Measurements from ENCODE around the gene DTX1.

The DTX1 gene

DNA sequence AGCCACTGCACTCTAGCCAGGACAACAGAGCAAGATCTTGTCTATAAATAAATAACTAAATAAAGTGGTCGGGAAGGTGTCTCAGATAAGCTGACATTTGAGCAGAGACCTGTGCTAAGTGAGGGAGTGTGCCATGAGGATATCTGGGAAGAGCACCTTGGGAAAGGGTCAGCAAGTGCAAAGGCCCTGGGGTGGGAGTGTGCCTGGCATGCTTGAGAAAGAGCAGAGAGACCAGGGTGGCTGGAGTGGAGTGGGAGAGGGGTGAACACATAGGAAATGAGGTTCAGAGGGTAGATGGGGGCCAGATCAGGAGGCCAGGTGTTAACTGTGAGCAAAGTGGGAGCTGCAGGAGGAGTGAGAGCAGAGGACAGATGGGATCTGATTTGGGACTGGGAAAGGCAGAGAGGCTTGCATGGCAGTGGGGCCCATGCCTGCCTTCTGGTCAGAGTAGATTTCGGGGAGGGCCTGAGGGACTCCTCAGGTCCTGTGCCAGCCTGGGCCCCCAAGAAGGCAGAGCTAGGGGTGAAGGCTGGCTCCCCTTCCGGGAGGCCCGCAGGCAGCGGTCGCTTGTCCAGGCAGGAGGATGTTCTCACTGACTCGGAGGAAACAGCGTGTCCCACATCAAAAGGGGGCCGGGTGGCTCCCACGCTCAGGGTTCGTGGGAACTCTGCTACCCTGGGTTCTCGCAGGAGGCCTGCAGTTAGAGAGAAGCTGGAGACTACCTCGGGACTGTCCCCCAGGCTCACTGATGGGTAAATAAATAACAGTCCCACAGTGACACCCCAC lies 32.6 kb downstream of the DTX1 start:
- Mint-ChIP-seq H3K4me1 (ENCODE audit: low read depth) (peaks cover 17% of the 10 kb centered on the region), H3K27ac (no peak overlapping the region), H3K9me3 (no peaks in the 10 kb centered on the region), H3K36me3 (ENCODE audit: low read depth) (no peaks in the 10 kb centered on the region), H3K4me3 (no peak overlapping the region), H3K27me3 (peaks cover 73% of the 10 kb centered on the region)
- intact Hi-C loops (cut with micrococcal nuclease), result no loop called here

DNA sequence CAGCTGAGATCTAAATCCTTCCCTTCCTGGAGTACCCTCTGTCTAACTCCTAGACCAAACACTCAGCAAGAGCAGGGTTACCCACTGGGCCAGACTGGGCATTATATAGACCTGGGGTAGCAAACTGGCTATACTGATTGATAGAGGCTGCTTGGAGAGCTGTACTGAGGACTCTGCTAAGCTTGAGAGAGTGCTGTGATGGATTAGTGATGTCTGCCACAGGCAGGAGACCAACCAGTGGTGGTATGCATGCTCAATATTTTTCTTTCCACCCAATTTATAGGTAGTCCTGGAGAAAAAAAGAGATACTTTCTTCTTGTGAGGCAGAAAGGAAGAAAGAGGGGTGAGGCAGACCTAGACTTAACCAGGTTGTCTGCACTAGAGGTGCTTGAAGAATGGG lies 33.3 kb downstream of the DTX1 start:
- Mint-ChIP-seq H3K27me3 (peaks cover 75% of the 10 kb centered on the region), H3K27ac (no peak overlapping the region), H3K4me1 (ENCODE audit: low read depth) (peaks cover 17% of the 10 kb centered on the region), H3K36me3 (ENCODE audit: low read depth) (no peaks in the 10 kb centered on the region), H3K9me3 (no peaks in the 10 kb centered on the region), H3K4me3 (no peak overlapping the region)
- intact Hi-C loops (cut with micrococcal nuclease), result loop anchor here (10.0 kb wide), 1 partner anchor 95 kb away; no protein-coding TSS in a partner anchor

DNA sequence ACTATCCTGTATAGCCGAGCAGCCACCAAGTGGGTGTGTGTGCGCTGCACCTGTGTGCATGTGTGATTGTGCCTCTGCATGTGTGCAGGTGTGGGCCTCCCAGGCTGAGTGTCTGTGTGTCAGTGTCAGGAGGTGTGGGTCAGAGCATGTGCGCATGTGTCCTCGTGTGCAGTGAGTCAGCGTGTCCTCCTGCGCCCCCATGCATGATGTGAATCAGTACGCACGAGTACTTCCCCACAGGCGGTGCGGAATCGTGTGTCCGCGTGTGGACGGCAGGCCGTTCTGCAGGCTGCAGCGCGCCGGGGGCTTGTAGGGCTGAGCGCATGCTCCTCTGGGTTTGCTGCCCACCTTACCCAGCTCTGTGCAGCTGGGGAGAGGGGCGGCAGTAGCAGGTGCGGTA lies 34.2 kb downstream of the DTX1 start:
- Mint-ChIP-seq H3K4me3 (no peak overlapping the region), H3K9me3 (no peaks in the 10 kb centered on the region), H3K27me3 (peaks cover 74% of the 10 kb centered on the region), H3K27ac (no peak overlapping the region), H3K36me3 (ENCODE audit: low read depth) (no peaks in the 10 kb centered on the region), H3K4me1 (ENCODE audit: low read depth) (peaks cover 17% of the 10 kb centered on the region)
- intact Hi-C loops (cut with micrococcal nuclease), result loop anchor here (10.0 kb wide), 1 partner anchor 96 kb away; no protein-coding TSS in a partner anchor

GRCh38 chr12:113091506-113091905 lies 35.0 kb downstream of the DTX1 start:
- no peak overlapping the region for H3K4me3 Mint-ChIP-seq
- H3K4me1 Mint-ChIP-seq (ENCODE audit: low read depth), result peaks cover 12% of the 10 kb centered on the region

GRCh38 chr12:113092607-113093408 lies 36.3 kb downstream of the DTX1 start:
- intact Hi-C loops (cut with micrococcal nuclease), result loop anchor here (10.0 kb wide), 1 partner anchor 98 kb away; no protein-coding TSS in a partner anchor
- Mint-ChIP-seq H3K36me3 (ENCODE audit: low read depth) (no peaks in the 10 kb centered on the region), H3K27me3 (peaks cover 64% of the 10 kb centered on the region), H3K9me3 (no peaks in the 10 kb centered on the region), H3K4me1 (ENCODE audit: low read depth) (peaks cover 6% of the 10 kb centered on the region), H3K27ac (no peak overlapping the region), H3K4me3 (no peak overlapping the region)

More at GRCh38 chr12:113091506-113091905, 35.0 kb downstream of the DTX1 start:
- Mint-ChIP-seq H3K27me3 (peaks cover 68% of the 10 kb centered on the region), H3K27ac (no peak overlapping the region), H3K9me3 (no peaks in the 10 kb centered on the region), H3K36me3 (ENCODE audit: low read depth) (no peaks in the 10 kb centered on the region)
- intact Hi-C loops (cut with micrococcal nuclease), result loop anchor here (10.0 kb wide), 1 partner anchor 97 kb away; no protein-coding TSS in a partner anchor

DNA sequence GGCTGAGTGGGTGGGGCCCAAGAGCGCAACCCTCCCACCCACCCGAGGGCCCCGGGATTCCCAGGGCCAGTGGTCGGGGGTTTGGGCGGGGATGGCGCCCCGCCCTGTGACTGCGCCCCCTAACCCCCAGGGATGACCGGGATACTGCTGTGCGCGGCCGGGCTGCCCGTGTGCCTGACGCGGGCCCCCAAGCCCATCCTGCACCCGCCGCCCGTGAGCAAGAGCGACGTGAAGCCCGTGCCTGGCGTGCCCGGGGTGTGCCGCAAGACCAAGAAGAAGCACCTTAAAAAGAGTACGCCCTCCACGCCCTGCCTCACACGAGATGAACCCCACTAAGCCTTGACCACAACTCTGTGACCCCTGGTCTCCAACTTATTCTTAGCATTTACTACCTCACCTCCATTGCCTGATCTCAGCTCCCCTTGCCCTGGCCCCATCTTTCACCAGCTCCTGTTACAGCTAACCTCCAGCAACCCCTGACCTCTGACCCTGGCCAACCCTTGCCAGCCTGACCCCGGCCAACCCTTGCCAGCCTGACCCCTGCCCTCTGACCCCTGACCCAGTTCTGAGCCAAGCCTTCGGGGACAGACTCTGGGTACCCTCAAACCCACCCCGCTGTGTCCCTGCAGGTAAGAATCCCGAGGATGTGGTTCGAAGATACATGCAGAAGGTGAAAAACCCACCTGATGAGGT lies 37.0 kb downstream of the DTX1 start:
- H3K27ac Mint-ChIP-seq, result no peak overlapping the region
- no peaks in the 10 kb centered on the region for H3K9me3 Mint-ChIP-seq
- intact Hi-C loops (cut with micrococcal nuclease), result loop anchor here (2.0 to 10.0 kb wide), 2 partner anchors 43 to 99 kb away; no protein-coding TSS in a partner anchor
- peaks cover 61% of the 10 kb centered on the region for H3K27me3 Mint-ChIP-seq
- H3K4me1 Mint-ChIP-seq (ENCODE audit: low read depth), result peaks cover 9% of the 10 kb centered on the region
- H3K4me3 Mint-ChIP-seq, result no peak overlapping the region
- H3K36me3 Mint-ChIP-seq (ENCODE audit: low read depth), result no peaks in the 10 kb centered on the region

DNA sequence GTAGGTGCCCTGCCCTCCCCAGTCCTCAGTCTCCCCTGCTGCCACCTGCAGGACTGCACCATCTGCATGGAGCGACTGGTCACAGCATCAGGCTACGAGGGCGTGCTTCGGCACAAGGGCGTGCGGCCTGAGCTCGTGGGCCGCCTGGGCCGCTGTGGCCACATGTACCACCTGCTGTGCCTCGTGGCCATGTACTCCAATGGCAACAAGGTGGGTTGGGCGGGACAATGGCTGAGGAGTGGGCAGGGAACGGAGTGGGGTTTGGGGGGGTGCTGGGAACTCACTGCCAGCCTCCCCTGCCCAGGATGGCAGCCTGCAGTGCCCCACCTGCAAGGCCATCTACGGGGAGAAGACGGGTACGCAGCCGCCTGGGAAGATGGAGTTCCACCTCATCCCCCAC lies 38.2 kb downstream of the DTX1 start:
- H3K9me3 Mint-ChIP-seq, result no peaks in the 10 kb centered on the region
- peaks cover 55% of the 10 kb centered on the region for H3K27me3 Mint-ChIP-seq
- H3K27ac Mint-ChIP-seq, result no peak overlapping the region
- H3K36me3 Mint-ChIP-seq (ENCODE audit: low read depth), result peaks cover 10% of the 10 kb centered on the region
- H3K4me3 Mint-ChIP-seq, result no peak overlapping the region
- peaks cover 16% of the 10 kb centered on the region for H3K4me1 Mint-ChIP-seq (ENCODE audit: low read depth)
- intact Hi-C loops (cut with micrococcal nuclease), result loop anchor here (2.0 to 10.0 kb wide), 2 partner anchors 44 to 100 kb away; no protein-coding TSS in a partner anchor

DNA sequence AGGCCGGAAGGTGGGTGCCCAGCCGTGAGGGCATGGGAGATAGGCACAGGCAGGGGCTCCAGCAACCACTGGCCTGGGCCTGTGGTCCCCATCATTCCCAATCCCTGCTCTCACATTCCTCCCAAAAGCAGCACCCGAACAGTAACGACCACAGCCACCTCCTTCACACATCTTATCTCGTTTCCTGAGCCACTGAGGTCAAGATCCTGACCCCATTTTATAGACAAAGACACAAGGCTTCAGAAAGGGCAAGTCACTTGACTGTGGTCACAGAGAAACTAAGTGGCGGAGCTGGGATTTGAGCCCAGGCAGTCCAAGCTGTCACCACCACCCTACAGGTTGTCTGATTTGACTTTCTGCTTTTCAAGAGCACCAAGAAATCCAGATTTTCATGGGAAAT lies 38.9 kb downstream of the DTX1 start:
- Mint-ChIP-seq H3K27ac (no peak overlapping the region), H3K36me3 (ENCODE audit: low read depth) (peaks cover 17% of the 10 kb centered on the region), H3K27me3 (peaks cover 50% of the 10 kb centered on the region), H3K4me1 (ENCODE audit: low read depth) (peaks cover 16% of the 10 kb centered on the region), H3K9me3 (no peaks in the 10 kb centered on the region), H3K4me3 (no peak overlapping the region)
- intact Hi-C loops (cut with micrococcal nuclease), result loop anchor here (2.0 to 10.0 kb wide), 2 partner anchors 45 to 101 kb away; no protein-coding TSS in a partner anchor

- peaks cover 27% of the 10 kb centered on the region for H3K36me3 Mint-ChIP-seq (ENCODE audit: low read depth)
- intact Hi-C loops (cut with micrococcal nuclease), result loop anchor here (10.0 kb wide), 1 partner anchor 102 kb away; no protein-coding TSS in a partner anchor
- peaks cover 37% of the 10 kb centered on the region for H3K27me3 Mint-ChIP-seq
- peaks cover 16% of the 10 kb centered on the region for H3K4me1 Mint-ChIP-seq (ENCODE audit: low read depth)
- no peak overlapping the region for H3K4me3 Mint-ChIP-seq
- no peaks in the 10 kb centered on the region for H3K9me3 Mint-ChIP-seq
- no peak overlapping the region for H3K27ac Mint-ChIP-seq
These were observed 40.3 kb downstream of the DTX1 start for GRCh38 chr12:113096675-113097461.

DNA sequence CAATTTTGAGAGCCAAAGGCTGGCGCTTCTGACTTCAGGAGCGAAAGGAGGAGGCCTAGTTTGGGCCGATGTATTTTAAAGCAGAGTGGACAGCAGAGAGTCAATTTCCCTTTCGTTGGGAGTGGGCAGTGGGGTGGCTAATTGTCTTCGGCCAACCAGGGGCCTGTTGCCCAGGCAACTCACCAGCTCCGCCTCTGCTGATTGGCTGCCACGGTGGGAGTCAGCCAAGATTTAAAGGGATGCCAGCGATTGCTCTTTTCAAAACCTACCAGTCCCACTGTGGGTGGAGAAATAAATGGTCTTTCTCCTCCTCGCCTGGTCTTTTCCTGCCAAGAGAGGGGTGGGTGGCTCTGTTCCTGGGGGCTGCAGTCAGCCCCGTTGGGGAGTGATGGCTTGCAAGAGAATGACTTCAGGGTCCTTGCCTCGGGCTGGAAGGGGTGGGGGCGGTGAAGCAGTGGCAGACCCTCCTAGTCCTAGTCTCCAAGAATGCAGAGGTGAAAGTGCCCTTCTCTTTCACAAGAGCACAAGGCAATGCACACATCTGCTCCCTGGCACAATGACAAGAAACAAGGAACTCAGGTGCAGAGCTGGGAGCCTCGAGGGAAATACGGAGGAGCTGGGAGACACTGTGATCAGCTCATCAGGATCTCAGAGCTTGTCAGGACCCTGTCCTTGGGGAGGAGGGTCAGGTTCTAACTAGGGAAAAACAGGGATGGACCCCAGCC lies 41.3 kb downstream of the DTX1 start:
- no peaks in the 10 kb centered on the region for H3K9me3 Mint-ChIP-seq
- H3K27me3 Mint-ChIP-seq, result peaks cover 29% of the 10 kb centered on the region
- peaks cover 28% of the 10 kb centered on the region for H3K36me3 Mint-ChIP-seq (ENCODE audit: low read depth)
- intact Hi-C loops (cut with micrococcal nuclease), result loop anchor here (10.0 kb wide), 1 partner anchor 103 kb away; no protein-coding TSS in a partner anchor
- no peak overlapping the region for H3K4me3 Mint-ChIP-seq
- H3K4me1 Mint-ChIP-seq (ENCODE audit: low read depth), result peaks cover 12% of the 10 kb centered on the region
- H3K27ac Mint-ChIP-seq, result no peak overlapping the region

DNA sequence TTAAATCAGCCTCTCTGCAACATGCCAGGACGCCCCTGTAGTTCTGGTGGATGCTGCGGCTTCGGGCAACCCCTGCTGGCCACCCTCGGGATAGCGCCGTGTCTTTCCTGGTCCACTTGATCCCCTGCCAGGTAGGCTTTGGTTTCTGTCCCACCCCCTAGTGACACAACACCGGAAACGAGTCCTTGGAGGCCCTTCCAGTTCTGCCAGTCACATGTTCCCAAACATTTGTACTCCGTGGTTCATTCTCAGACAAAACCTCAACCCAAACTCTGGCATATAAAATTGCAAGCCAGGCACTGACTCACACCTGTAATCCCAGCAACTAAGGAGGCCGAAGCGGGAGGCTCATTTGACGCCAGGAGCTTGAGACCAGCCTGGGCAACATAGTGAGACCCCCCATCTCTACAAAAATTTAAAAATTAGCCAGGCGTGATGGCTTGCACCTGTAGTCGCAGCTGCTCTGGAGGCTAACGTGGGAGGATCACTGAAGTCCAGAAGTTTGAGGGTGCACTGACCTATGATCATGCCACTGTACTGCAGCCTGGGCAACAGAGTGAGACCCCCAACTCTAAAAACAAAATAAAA lies 42.0 kb downstream of the DTX1 start:
- H3K36me3 Mint-ChIP-seq (ENCODE audit: low read depth), result peaks cover 28% of the 10 kb centered on the region
- intact Hi-C loops (cut with micrococcal nuclease), result loop anchor here (10.0 kb wide), 1 partner anchor 104 kb away; no protein-coding TSS in a partner anchor
- no peaks in the 10 kb centered on the region for H3K9me3 Mint-ChIP-seq
- H3K4me1 Mint-ChIP-seq (ENCODE audit: low read depth), result peaks cover 10% of the 10 kb centered on the region
- peaks cover 24% of the 10 kb centered on the region for H3K27me3 Mint-ChIP-seq
- H3K4me3 Mint-ChIP-seq, result no peak overlapping the region
- no peak overlapping the region for H3K27ac Mint-ChIP-seq

GRCh38 chr12:113099364-113099763 lies 42.8 kb downstream of the DTX1 start:
- Mint-ChIP-seq H3K9me3 (no peaks in the 10 kb centered on the region), H3K4me3 (no peak overlapping the region), H3K27me3 (peaks cover 28% of the 10 kb centered on the region), H3K36me3 (ENCODE audit: low read depth) (peaks cover 28% of the 10 kb centered on the region), H3K4me1 (ENCODE audit: low read depth) (peaks cover 15% of the 10 kb centered on the region), H3K27ac (no peak overlapping the region)
- intact Hi-C loops (cut with micrococcal nuclease), result loop anchor here (10.0 kb wide), 1 partner anchor 105 kb away; no protein-coding TSS in a partner anchor
